K562 (cell line): Measurements from ENCODE around the gene DCUN1D2. TPM values are rescaled to one million over a fixed set of nuclear protein-coding genes. Genes with fewer than 3 reads are reported as not detected.

Source experiments
- BCLAF1 ChIP-seq, 2 experiments: fragments of 450-650 bp in 1 of 2; IDR thresholded peaks; 2 replicates each; pipeline ENCODE4 v1.6.1; 2011 to 2017; ENCODE audit warnings: low read depth in 2 of 2, antibody characterized with exemption in 1 of 2, borderline replicate concordance in 1 of 2, low read length in 1 of 2, mild to moderate bottlenecking in 1 of 2, mixed read lengths in 1 of 2; ENCODE audit not compliant: control insufficient read depth in 1 of 2
- BMI1 ChIP-seq: fragments of 150-350 bp; IDR thresholded peaks from 2 replicates; pipeline ENCODE4 v1.6.1; 2014; ENCODE audit warnings: low read length
- CHD1 ChIP-seq: fragments of 200-600 bp; sonication (generic); IDR thresholded peaks from one replicate; pipeline ENCODE4 v1.6.1; 2012; ENCODE audit warnings: mild to moderate bottlenecking, moderate library complexity, low read length, inconsistent platforms
- CHD4 ChIP-seq: fragments of 200-600 bp; sonication (generic); IDR thresholded peaks from 3 replicates; pipeline ENCODE4 v1.6.1; 2012; ENCODE audit warnings: low read depth, mild to moderate bottlenecking, mixed read lengths, low read length, inconsistent platforms; ENCODE audit not compliant: insufficient read depth, insufficient replicate concordance, poor library complexity, severe bottlenecking
- GMEB1 ChIP-seq: fragments of 250-450 bp; sonication (Bioruptor Pico); IDR thresholded peaks from 2 replicates; pipeline ENCODE4 v1.4.0; 2020; ENCODE audit warnings: mild to moderate bottlenecking
- HBP1 ChIP-seq: fragments of 450-650 bp; formaldehyde crosslinking; IDR thresholded peaks from 2 replicates; pipeline ENCODE4 v1.4.0; 2022; ENCODE audit warnings: missing genetic modification characterization
- KAT2B ChIP-seq: IDR thresholded peaks from one replicate; pipeline ENCODE4 v1.6.1; 2012; ENCODE audit warnings: low read depth, mild to moderate bottlenecking, control low read depth, inconsistent platforms, low read length, moderate library complexity
- PHF21A ChIP-seq: fragments of 450-650 bp; IDR thresholded peaks from 2 replicates; pipeline ENCODE4 v1.6.1; 2017; ENCODE audit warnings: low read depth, borderline replicate concordance
- PHTF2 ChIP-seq: fragments of 250-450 bp; sonication (Bioruptor Pico); IDR thresholded peaks from 2 replicates; pipeline ENCODE4 v1.5.0; 2021; ENCODE audit warnings: mild to moderate bottlenecking
- PKNOX1 ChIP-seq: fragments of 450-650 bp; IDR thresholded peaks from 2 replicates; pipeline ENCODE4 v1.6.1; 2016
- TSHZ1 ChIP-seq: fragments of 250-450 bp; sonication (Bioruptor Pico); IDR thresholded peaks from 2 replicates; pipeline ENCODE4 v1.4.0; 2020; ENCODE audit warnings: mild to moderate bottlenecking, moderate library complexity
- YY1 ChIP-seq, 3 experiments: IDR thresholded peaks; 2 replicates each; pipeline ENCODE4 v1.6.1; 2011; ENCODE audit warnings: low read length in 2 of 3, mild to moderate bottlenecking in 2 of 3, moderate library complexity in 2 of 3, borderline replicate concordance in 1 of 3, control low read depth in 1 of 3, low read depth in 1 of 3; ENCODE audit not compliant: insufficient read depth in 3 of 3, insufficient replicate concordance in 2 of 3, control insufficient read depth in 1 of 3, insufficient read length in 1 of 3; ENCODE audit errors: extremely low read depth in 1 of 3
- ZEB2 ChIP-seq: fragments of 450-650 bp; IDR thresholded peaks from 2 replicates; pipeline ENCODE4 v1.6.1; 2016
- ZNF197 ChIP-seq: fragments of 200-800 bp; sonication (Bioruptor generic); IDR thresholded peaks from 2 replicates; pipeline ENCODE4 v1.6.1; 2016; ENCODE audit warnings: low read depth, missing genetic modification characterization, missing compliant biosample characterization
- ZNF436 ChIP-seq: fragments of 250-450, 450-650 bp; sonication (Bioruptor Pico); formaldehyde crosslinking; IDR thresholded peaks from 2 replicates; pipeline ENCODE4 v1.7.0; 2020; ENCODE audit warnings: mild to moderate bottlenecking
- polyA plus RNA-seq, 8 experiments: library from polyadenylated mRNA; depleted of rRNA in 4 of 8; stranded (reverse) in 5 of 8; unstranded in 3 of 8; fragments of >200 nt; fragmentation: Nextera tagmentation in 2 of 8; fragmentation: Illumina TruSeq in 1 of 8; extraction: Ambion mirVana in 2 of 8; extraction: Trizol in 1 of 8; gene quantifications; 2 replicates each; pipeline versions ENCODE4 v1.2.1 to v1.2.3, GENCODE V29; 2011 to 2014; ENCODE audit warnings: inconsistent platforms in 1 of 8, missing spikeins in 1 of 8
- total RNA-seq, 7 experiments: library from RNA; depleted of rRNA in 6 of 7; stranded (reverse); fragments of >200 nt in 6 of 7; fragmentation: Illumina TruSeq in 2 of 7; extraction: Trizol in 2 of 7; gene quantifications; 2 replicates each; pipeline versions ENCODE4 v1.2.1 to v1.2.3, GENCODE V29; 2011 to 2021; ENCODE audit warnings: low replicate concordance in 1 of 7

The DCUN1D2 gene
- total and polyA plus RNA-seq, 9 of the 15 experiments (the other 6 are each of a cell fraction or from before 2014, with no cell fraction given), result 2.1 to 16.8 (median 11.1) TPM

- TF ChIP-seq PKNOX1 (no peak), YY1 (IDR thresholded peaks at IDR 0.05; ENCODE audit: borderline replicate concordance in 1 of 3, control insufficient read depth in 1 of 3, extremely low read depth in 1 of 3, insufficient read depth in 3 of 3, insufficient read length in 1 of 3, insufficient replicate concordance in 2 of 3, low read depth in 1 of 3, low read length in 2 of 3) (peak in 2 of 3 experiments; percentile 24 to 66), BMI1 (no peak), PHF21A (no peak), BCLAF1 (IDR thresholded peaks at IDR 0.05; ENCODE audit: borderline replicate concordance in 1 of 2, control insufficient read depth in 1 of 2, low read depth in 2 of 2, low read length in 1 of 2) (no peak), TSHZ1 (CRISPR knock-in tag) (no peak), ZNF436 (CRISPR knock-in tag) (no peak), GMEB1 (no peak), KAT2B (no peak), CHD1 (peak; percentile 48), HBP1 (CRISPR knock-in tag) (no peak), PHTF2 (CRISPR knock-in tag) (no peak), CHD4 (no peak), ZEB2 (no peak), ZNF197 (CRISPR knock-in tag) (no peak)
These were observed 940 bp upstream of the DCUN1D2 start (continued) for GRCh38 chr13:113491418-113491883.
